H1 (cell line): ENCODE measurements around the gene F7. TPM values are rescaled to one million over a fixed set of nuclear protein-coding genes. Genes with fewer than 3 reads are reported as not detected.

Experiments
- CTCF ChIA-PET: fragments of 300-600 bp; sonication (Branson Sonifier 250); formaldehyde crosslinking; loops from one replicate; lab custom pipeline; 2021; ENCODE audit not compliant: partially characterized antibody; lab: Charles Lee
- POLR2A ChIA-PET: fragments of 300-600 bp; sonication (Branson Sonifier 250); formaldehyde crosslinking; loops from one replicate; lab custom pipeline; 2021; ENCODE audit warnings: inconsistent platforms; ENCODE audit not compliant: partially characterized antibody; lab: Charles Lee
- DNase-seq, 2 experiments: peaks; one replicate each; pipeline versions ENCODE4 v3.0.0 to v3.0.0-alpha.2; 2010 to 2022; ENCODE audit warnings: low spot score in 2 of 2, low read depth in 1 of 2, mixed read lengths in 1 of 2
- FAIRE-seq: peaks from 2 replicates; lab custom pipeline; 2011; peaks lifted over from hg19 to GRCh38; lab: Jason Lieb, UNC
- H2AFZ ChIP-seq: 2 replicates; pipeline ENCODE4 v1.8.1; 2012; ENCODE audit warnings: low read length, inconsistent platforms
- H2AK5ac ChIP-seq: 2 replicates; pipeline ENCODE4 v1.6.1; 2013; ENCODE audit warnings: low read depth, low read length
- H2BK120ac ChIP-seq: replicated peaks from 2 replicates; pipeline ENCODE3; 2013; ENCODE audit warnings: low read depth, low read length, inconsistent platforms
- H2BK12ac ChIP-seq: 2 replicates; pipeline ENCODE4 v1.6.1; 2013; ENCODE audit warnings: low read depth, low read length
- H2BK15ac ChIP-seq: 2 replicates; pipeline ENCODE4 v1.6.1; 2013; ENCODE audit warnings: low read length
- H2BK20ac ChIP-seq: 2 replicates; pipeline ENCODE4 v1.6.1; 2013; ENCODE audit warnings: low read length
- H2BK5ac ChIP-seq: 2 replicates; pipeline ENCODE4 v1.6.1; 2013; ENCODE audit warnings: low read depth, low read length
- H3K14ac ChIP-seq: 2 replicates; pipeline ENCODE4 v1.6.1; 2013; ENCODE audit warnings: inconsistent platforms; ENCODE audit not compliant: insufficient read length
- H3K18ac ChIP-seq: 2 replicates; pipeline ENCODE4 v1.6.1; 2013; ENCODE audit warnings: low read length; ENCODE audit errors: extremely low read depth
- H3K23ac ChIP-seq: 2 replicates; pipeline ENCODE4 v1.6.1; 2013; ENCODE audit warnings: inconsistent platforms; ENCODE audit not compliant: insufficient read length
- H3K23me2 ChIP-seq: 2 replicates; pipeline ENCODE4 v1.6.1; 2013; ENCODE audit warnings: low read depth, low read length
- H3K27ac ChIP-seq: 2 replicates; pipeline ENCODE4 v1.6.1; 2011; ENCODE audit warnings: low read depth, low read length, inconsistent platforms
- H3K27me3 ChIP-seq, 4 experiments: replicated peaks in 1 of 4; 1 replicate in 1 of 4; 2 replicates in 3 of 4; pipeline versions ENCODE4 v1.6.1 to v1.8.1; 2011 to 2013; ENCODE audit warnings: low read length in 3 of 4, mild to moderate bottlenecking in 3 of 4, inconsistent platforms in 2 of 4, mixed read lengths in 2 of 4, moderate library complexity in 1 of 4; ENCODE audit not compliant: control insufficient read depth in 3 of 4, insufficient read depth in 3 of 4; ENCODE audit errors: extremely low read depth in 1 of 4
- H3K36me3 ChIP-seq, 4 experiments: 2 replicates each; pipeline versions ENCODE4 v1.6.1 to v1.8.1; 2011 to 2013; ENCODE audit warnings: mild to moderate bottlenecking in 4 of 4, low read length in 3 of 4, moderate library complexity in 2 of 4, control low read depth in 1 of 4, inconsistent platforms in 1 of 4; ENCODE audit not compliant: insufficient read depth in 4 of 4, control insufficient read depth in 2 of 4
- H3K4ac ChIP-seq: replicated peaks from 2 replicates; pipeline ENCODE3; 2013; ENCODE audit warnings: low read length, low read depth, mixed read lengths, inconsistent platforms; ENCODE audit not compliant: insufficient read length
- H3K4me1 ChIP-seq, 4 experiments: replicated peaks in 1 of 4; 1 replicate in 1 of 4; 2 replicates in 3 of 4; pipeline versions ENCODE4 v1.6.1 to v1.8.1; 2011 to 2013; ENCODE audit warnings: low read length in 3 of 4, inconsistent platforms in 2 of 4, mixed read lengths in 1 of 4; ENCODE audit not compliant: insufficient read depth in 4 of 4, control insufficient read depth in 3 of 4
- H3K4me2 ChIP-seq, 2 experiments: 2 replicates each; pipeline versions ENCODE4 v1.6.1 to v1.8.1; 2011 to 2013; ENCODE audit warnings: low read depth in 2 of 2, low read length in 2 of 2, control low read depth in 1 of 2, inconsistent platforms in 1 of 2, mild to moderate bottlenecking in 1 of 2; ENCODE audit not compliant: insufficient read depth in 1 of 2
- H3K4me3 ChIP-seq, 4 experiments: fragments of 200-600, 300-600 bp in 1 of 4; sonication (generic), shearing (Covaris generic), sonication (Bioruptor Twin) in 1 of 4; 2 replicates each; pipeline versions ENCODE4 v1.5.1 to v1.8.1; 2011 to 2016; ENCODE audit warnings: low read length in 4 of 4, low read depth in 3 of 4, control low read depth in 2 of 4, inconsistent platforms in 2 of 4, mild to moderate bottlenecking in 2 of 4, mixed read lengths in 1 of 4, moderate library complexity in 1 of 4; ENCODE audit not compliant: insufficient read depth in 2 of 4; ENCODE audit errors: extremely low read depth in 1 of 4
- H3K56ac ChIP-seq: replicated peaks from 2 replicates; pipeline ENCODE3; 2013; ENCODE audit warnings: low read depth, mild to moderate bottlenecking, mixed read lengths, low read length, inconsistent platforms; ENCODE audit not compliant: insufficient read length
- H3K79me1 ChIP-seq: 2 replicates; pipeline ENCODE4 v1.6.1; 2013; ENCODE audit warnings: low read depth, low read length, control low read depth
- H3K79me2 ChIP-seq, 2 experiments: 2 replicates each; pipeline versions ENCODE4 v1.6.1 to v1.8.1; 2012 to 2013; ENCODE audit warnings: low read length in 2 of 2, mild to moderate bottlenecking in 2 of 2, inconsistent platforms in 1 of 2; ENCODE audit not compliant: insufficient read depth in 2 of 2, control insufficient read depth in 1 of 2
- H3K9ac ChIP-seq, 4 experiments: replicated peaks in 1 of 4; 1 replicate in 1 of 4; 2 replicates in 3 of 4; pipeline versions ENCODE4 v1.6.1 to v1.8.1; 2011 to 2013; ENCODE audit warnings: low read depth in 3 of 4, low read length in 3 of 4, control low read depth in 2 of 4, mild to moderate bottlenecking in 2 of 4, moderate library complexity in 2 of 4, inconsistent platforms in 1 of 4; ENCODE audit errors: extremely low read depth in 1 of 4
- H3K9me3 ChIP-seq, 2 experiments: 2 replicates each; pipeline versions ENCODE4 v1.6.1 to v1.8.1; 2012 to 2013; ENCODE audit warnings: mild to moderate bottlenecking in 2 of 2, moderate library complexity in 2 of 2, control low read depth in 1 of 2, inconsistent platforms in 1 of 2, low read depth in 1 of 2, low read length in 1 of 2, mixed read lengths in 1 of 2; ENCODE audit not compliant: insufficient read depth in 2 of 2
- H4K20me1 ChIP-seq, 2 experiments: replicated peaks in 1 of 2; 2 replicates each; pipeline versions ENCODE3 to v1.8.1; 2011 to 2013; ENCODE audit warnings: inconsistent platforms in 2 of 2, low read length in 2 of 2, mild to moderate bottlenecking in 1 of 2; ENCODE audit not compliant: insufficient read depth in 2 of 2, control insufficient read depth in 1 of 2
- H4K5ac ChIP-seq: 2 replicates; pipeline ENCODE4 v1.6.1; 2013; ENCODE audit warnings: low read length, low read depth, mixed read lengths, inconsistent platforms; ENCODE audit not compliant: insufficient read length
- H4K8ac ChIP-seq: 2 replicates; pipeline ENCODE4 v1.8.0; 2013; ENCODE audit warnings: mild to moderate bottlenecking, moderate library complexity, low read length, inconsistent platforms; ENCODE audit not compliant: insufficient read depth; ENCODE audit errors: extremely low read depth
- H4K91ac ChIP-seq: replicated peaks from 2 replicates; pipeline ENCODE3; 2013; ENCODE audit warnings: low read length, mixed read lengths, inconsistent platforms; ENCODE audit not compliant: insufficient read length
- ASH2L ChIP-seq: fragments of 200-600, 300-600 bp; sonication (generic); IDR thresholded peaks from one replicate; pipeline ENCODE4 v1.7.1; 2017; ENCODE audit warnings: low read length
- BACH1 ChIP-seq: IDR thresholded peaks from 2 replicates; pipeline ENCODE4 v1.6.1; 2012; ENCODE audit warnings: low read length, improper control_type of control experiment
- CHD2 ChIP-seq: IDR thresholded peaks from 2 replicates; pipeline ENCODE4 v1.6.1; 2012; ENCODE audit warnings: low read length, improper control_type of control experiment
- FOSL1 ChIP-seq: IDR thresholded peaks from 2 replicates; pipeline ENCODE4 v1.6.1; 2011; ENCODE audit warnings: mild to moderate bottlenecking, low read depth, low read length, moderate library complexity; ENCODE audit not compliant: insufficient read depth
- JUND ChIP-seq: IDR thresholded peaks from 2 replicates; pipeline ENCODE4 v1.6.1; 2011; ENCODE audit warnings: mild to moderate bottlenecking, improper control_type of control experiment, low read length
- NANOG ChIP-seq: IDR thresholded peaks from 2 replicates; pipeline ENCODE4 v1.6.1; 2011; ENCODE audit warnings: low read length, low read depth, mild to moderate bottlenecking, inconsistent platforms; ENCODE audit not compliant: insufficient read depth, poor library complexity, severe bottlenecking
- RBBP5 ChIP-seq: IDR thresholded peaks from 2 replicates; pipeline ENCODE4 v1.7.1; 2012; ENCODE audit warnings: low read depth, mild to moderate bottlenecking, inconsistent platforms, low read length, moderate library complexity, borderline replicate concordance
- SP1 ChIP-seq: IDR thresholded peaks from 2 replicates; pipeline ENCODE4 v1.6.1; 2011; ENCODE audit warnings: low read depth, low read length
- SP2 ChIP-seq: IDR thresholded peaks from 2 replicates; pipeline ENCODE4 v1.6.1; 2012; ENCODE audit warnings: mild to moderate bottlenecking, low read length, inconsistent platforms
- WGBS, 2 experiments: shearing (Covaris generic) in 1 of 2; methylation state at CpG; one replicate each; pipeline versions ENCODE4 v1.1.6 to v1.1.7; 2013 to 2015; ENCODE audit warnings: low lambda C conversion rate in 2 of 2, mixed read lengths in 2 of 2, inconsistent platforms in 1 of 2, low coverage in 1 of 2, missing lambda C conversion rate in 1 of 2; ENCODE audit not compliant: insufficient replicate concordance in 2 of 2, insufficient coverage in 1 of 2, insufficient read length in 1 of 2; ENCODE audit errors: extremely low coverage in 1 of 2, missing lambda C conversion rate in 1 of 2; 5-methylcytosine and 5-hydroxymethylcytosine counted together
- polyA plus RNA-seq, 7 experiments: library from polyadenylated mRNA; depleted of rRNA in 3 of 7; stranded (reverse) in 5 of 7; unstranded in 2 of 7; fragments of >200 nt in 5 of 7; fragments of 200-250 nt in 2 of 7; gene quantifications; 1 replicate in 5 of 7; 2 replicates in 1 of 7; 4 replicates in 1 of 7; pipeline versions ENCODE4 v1.2.1 to v1.2.3, GENCODE V29; 2011 to 2013; ENCODE audit warnings: missing spikeins in 2 of 7, mixed read lengths in 2 of 7
- total RNA-seq: library from RNA; stranded (reverse); fragmentation: NEBNext Ultra II Directional; extraction: Animal tissue kit (Norgen Biotek cat#: 25700); gene quantifications from 2 replicates; pipeline ENCODE4 v1.2.1, GENCODE V29; 2021
- TF ChIP-seq, protein P1 (sequence below): IDR thresholded peaks from 2 replicates; pipeline ENCODE4 v1.6.1; 2012; ENCODE audit warnings: inconsistent platforms
- TF ChIP-seq, protein P2 (sequence below), 3 experiments: IDR thresholded peaks; 1 replicate in 2 of 3; 2 replicates in 1 of 3; pipeline versions ENCODE4 v1.5.1 to v1.6.1; 2011; ENCODE audit warnings: low read length in 3 of 3, mild to moderate bottlenecking in 3 of 3, inconsistent platforms in 2 of 3, low read depth in 1 of 3, moderate library complexity in 1 of 3; ENCODE audit not compliant: insufficient read depth in 1 of 3; ENCODE audit errors: control extremely low read depth in 1 of 3

Gene F7
- total and polyA plus RNA-seq, 2 of the 8 experiments (the other 6 are each of a cell fraction or from before 2014, with no cell fraction given): 0.43 to 0.98 TPM

DNA sequence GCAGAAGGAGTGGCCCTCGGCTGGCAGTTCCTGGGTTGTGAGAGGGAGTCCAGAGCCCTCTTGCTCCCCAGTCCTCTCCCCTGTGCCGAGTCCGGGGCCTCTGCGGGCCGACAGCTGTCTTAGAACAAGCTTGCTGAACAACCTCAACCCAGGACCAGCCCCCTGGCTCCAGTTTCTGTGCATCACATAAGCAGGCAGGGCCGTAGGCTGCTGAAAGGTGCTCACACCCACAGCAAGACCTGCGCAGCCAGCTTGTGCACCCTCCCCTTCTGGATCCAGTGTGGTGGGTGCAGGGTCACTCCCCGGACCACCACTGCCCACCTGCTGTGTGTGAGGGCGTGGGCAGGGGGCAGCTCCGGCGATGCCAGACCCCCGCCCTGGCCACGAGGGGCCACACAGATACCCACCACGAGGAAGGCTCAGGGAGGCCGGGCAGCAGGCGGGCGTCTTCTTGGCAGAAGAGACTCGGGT is 25.2 kb upstream of the F7 start:
- Histone ChIP-seq H3K4ac (no peak overlapping the region), H3K56ac (no peak overlapping the region), H3K9me3 (no peaks in the 10 kb centered on the region), H3K27ac (no peak overlapping the region), H3K27me3 (no peaks in the 10 kb centered on the region), H3K36me3 (peaks cover 0 to 3% (median 0%) of the 10 kb centered on the region in 4 experiments; a peak in 3 of 8 replicates), H4K8ac (no peak overlapping the region), H4K20me1 (no peaks in the 10 kb centered on the region), H3K4me1 (no peaks in the 10 kb centered on the region), H2BK12ac (no peak overlapping the region), H3K79me2 (no peaks in the 10 kb centered on the region), H2BK5ac (no peak overlapping the region), H3K14ac (no peak overlapping the region), H4K91ac (no peak overlapping the region), H3K23me2 (no peaks in the 10 kb centered on the region), H2BK120ac (no peak overlapping the region), H2BK20ac (no peak overlapping the region), H3K79me1 (no peaks in the 10 kb centered on the region), H3K9ac (no peak overlapping the region), H3K4me2 (no peak overlapping the region), H4K5ac (no peak overlapping the region), H3K4me3 (no peak overlapping the region), H2AFZ (no peak overlapping the region), H3K18ac (no peak overlapping the region), H3K23ac (no peak overlapping the region), H2AK5ac (no peak overlapping the region), H2BK15ac (no peak overlapping the region)
- ChIA-PET POLR2A (interaction anchor here (1.3 kb wide), 1 partner anchor 10 kb away, joined by 3 read pairs; no protein-coding TSS in a partner anchor), CTCF (interaction anchor here (1.0 to 1.6 kb wide), 4 partner anchors 10 to 51 kb away, joined by 3 to 5 read pairs (median 4); no protein-coding TSS in a partner anchor)
- DNase-seq (no peak), FAIRE-seq (no peak)
- 92% methylated on average over 18 of the region's 18 CpGs; no CpG with 5 or more reads in 1 of the 2 experiments for WGBS, 2 experiments
- TF ChIP-seq FOSL1 (no peak), SP1 (no peak), JUND (no peak), ASH2L (no peak), BACH1 (no peak), NANOG (no peak), SP2 (no peak), CHD2 (no peak), RBBP5 (no peak)
- TF ChIP-seq, protein P1, sequence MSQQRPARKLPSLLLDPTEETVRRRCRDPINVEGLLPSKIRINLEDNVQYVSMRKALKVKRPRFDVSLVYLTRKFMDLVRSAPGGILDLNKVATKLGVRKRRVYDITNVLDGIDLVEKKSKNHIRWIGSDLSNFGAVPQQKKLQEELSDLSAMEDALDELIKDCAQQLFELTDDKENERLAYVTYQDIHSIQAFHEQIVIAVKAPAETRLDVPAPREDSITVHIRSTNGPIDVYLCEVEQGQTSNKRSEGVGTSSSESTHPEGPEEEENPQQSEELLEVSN: no peak
- TF ChIP-seq, protein P2, sequence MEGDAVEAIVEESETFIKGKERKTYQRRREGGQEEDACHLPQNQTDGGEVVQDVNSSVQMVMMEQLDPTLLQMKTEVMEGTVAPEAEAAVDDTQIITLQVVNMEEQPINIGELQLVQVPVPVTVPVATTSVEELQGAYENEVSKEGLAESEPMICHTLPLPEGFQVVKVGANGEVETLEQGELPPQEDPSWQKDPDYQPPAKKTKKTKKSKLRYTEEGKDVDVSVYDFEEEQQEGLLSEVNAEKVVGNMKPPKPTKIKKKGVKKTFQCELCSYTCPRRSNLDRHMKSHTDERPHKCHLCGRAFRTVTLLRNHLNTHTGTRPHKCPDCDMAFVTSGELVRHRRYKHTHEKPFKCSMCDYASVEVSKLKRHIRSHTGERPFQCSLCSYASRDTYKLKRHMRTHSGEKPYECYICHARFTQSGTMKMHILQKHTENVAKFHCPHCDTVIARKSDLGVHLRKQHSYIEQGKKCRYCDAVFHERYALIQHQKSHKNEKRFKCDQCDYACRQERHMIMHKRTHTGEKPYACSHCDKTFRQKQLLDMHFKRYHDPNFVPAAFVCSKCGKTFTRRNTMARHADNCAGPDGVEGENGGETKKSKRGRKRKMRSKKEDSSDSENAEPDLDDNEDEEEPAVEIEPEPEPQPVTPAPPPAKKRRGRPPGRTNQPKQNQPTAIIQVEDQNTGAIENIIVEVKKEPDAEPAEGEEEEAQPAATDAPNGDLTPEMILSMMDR (IDR thresholded peaks at IDR 0.05; ENCODE audit: control extremely low read depth in 1 of 3, insufficient read depth in 1 of 3, low read depth in 1 of 3, low read length in 3 of 3): no peak
